Measurements from ENCODE around the gene LIME1. TPM values are rescaled to one million over a fixed set of nuclear protein-coding genes. Genes with fewer than 3 reads are reported as not detected.

Gene LIME1
- total RNA-seq, 4 donors from 2014 or later = 4.7 to 17.0 (median 7.2) TPM

GRCh38 chr20:63689046-63690002 is 47.1 kb upstream of the LIME1 start:
- no CpG with 5 or more reads among the region's 44 CpGs for WGBS, 2 donors (ENCODE audit: low coverage in 1 of 2)
- H3K27me3 ChIP-seq = no peaks in the 10 kb centered on the region
- no peak overlapping the region for H3K4me3 ChIP-seq
- ATAC-seq = no peak
- peaks cover 0 to 48% (median 32%) of the 10 kb centered on the region in 3 donors for H3K4me1 ChIP-seq
- peak overlapping the region in 3 of 4 donors; percentile 77 to 86 (median 78) for H3K27ac ChIP-seq
- H3K36me3 ChIP-seq = peaks cover 0 to 11% of the 10 kb centered on the region in 2 donors
- TF ChIP-seq EP300 (IDR thresholded peaks at IDR 0.05) (no peak), POLR2AphosphoS5 (IDR thresholded peaks at IDR 0.05) (no peak)
- H3K9me3 ChIP-seq = no peaks in the 10 kb centered on the region

- WGBS, 2 donors (ENCODE audit: low coverage in 1 of 2) = no CpG with 5 or more reads among the region's 40 CpGs
- peak overlapping the region in 2 of 4 donors; percentile 6 to 27 for H3K27ac ChIP-seq
- no peaks in the 10 kb centered on the region for H3K27me3 ChIP-seq
- TF ChIP-seq POLR2A (IDR thresholded peaks at IDR 0.05) (peak in 1 of 2 donors; percentile 16), POLR2AphosphoS5 (IDR thresholded peaks at IDR 0.05) (no peak)
- H3K9me3 ChIP-seq = no peaks in the 10 kb centered on the region
- H3K36me3 ChIP-seq = peaks cover 0 to 20% of the 10 kb centered on the region in 2 donors
- peaks cover 0 to 44% (median 32%) of the 10 kb centered on the region in 3 donors for H3K4me1 ChIP-seq
- no peak for ATAC-seq
- H3K4me3 ChIP-seq = no peak overlapping the region
Measured at GRCh38 chr20:63690003-63690897, 46.2 kb upstream of the LIME1 start.

- no peak for ATAC-seq
- peak overlapping the region in 3 of 4 donors; percentile 2 to 38 (median 27) for H3K27ac ChIP-seq
- H3K36me3 ChIP-seq = peaks cover 0 to 29% of the 10 kb centered on the region in 2 donors
Measured at GRCh38 chr20:63690898-63691710, 45.4 kb upstream of the LIME1 start.

GRCh38 chr20:63691711-63692435 is 44.6 kb upstream of the LIME1 start:
- peaks cover 0 to 40% (median 26%) of the 10 kb centered on the region in 3 donors for H3K4me1 ChIP-seq
- H3K36me3 ChIP-seq = peaks cover 0 to 30% of the 10 kb centered on the region in 2 donors
- H3K27ac ChIP-seq = peak overlapping the region in 3 of 4 donors; percentile 27 to 70 (median 38)
- no peak for ATAC-seq
- 80 to 83% methylated on average over 1 of the region's 21 CpGs for WGBS, 2 donors (ENCODE audit: low coverage in 1 of 2)
- H3K4me3 ChIP-seq = no peak overlapping the region
- no peaks in the 10 kb centered on the region for H3K9me3 ChIP-seq
- no peaks in the 10 kb centered on the region for H3K27me3 ChIP-seq
- TF ChIP-seq EP300 (IDR thresholded peaks at IDR 0.05) (no peak), CTCF (IDR thresholded peaks at IDR 0.05) (no peak), POLR2AphosphoS5 (IDR thresholded peaks at IDR 0.05) (no peak), POLR2A (IDR thresholded peaks at IDR 0.05) (no peak)

More at GRCh38 chr20:63690898-63691710, 45.4 kb upstream of the LIME1 start:
- no peak for TF ChIP-seq CTCF (IDR thresholded peaks at IDR 0.05)
- TF ChIP-seq EP300 (IDR thresholded peaks at IDR 0.05) = no peak
- no peak for TF ChIP-seq POLR2A (IDR thresholded peaks at IDR 0.05)
- no peak for TF ChIP-seq POLR2AphosphoS5 (IDR thresholded peaks at IDR 0.05)
- Histone ChIP-seq H3K4me3 (no peak overlapping the region), H3K4me1 (peaks cover 0 to 40% (median 29%) of the 10 kb centered on the region in 3 donors), H3K27me3 (no peaks in the 10 kb centered on the region), H3K9me3 (no peaks in the 10 kb centered on the region)
- 60 to 82% methylated on average over 1 to 3 of the region's 24 CpGs for WGBS, 2 donors (ENCODE audit: low coverage in 1 of 2)

Data from gastroesophageal sphincter (tissue), 4 donors.